Loucy (cell line): ENCODE results near the gene PHRF1.

Experiments used
- CTCF ChIP-seq: fragments of 200-600 bp; sonication (generic); conservative IDR thresholded peaks from 2 replicates; pipeline ENCODE4 v1.5.1; 2014; ENCODE audit warnings: mild to moderate bottlenecking, antibody characterized with exemption, low read length
- EZH2phosphoT487 ChIP-seq: fragments of 200-600 bp; IDR thresholded peaks from 2 replicates; pipeline ENCODE4 v1.6.1; 2018; ENCODE audit warnings: antibody characterized with exemption, mild to moderate bottlenecking, moderate library complexity, borderline replicate concordance

- TF ChIP-seq CTCF (no peak), EZH2phosphoT487 (no peak)
Observed at GRCh38 chr11:550021-550745, 26.1 kb upstream of the PHRF1 start.
